GM21390 (cell line): ENCODE results near the gene MUTYH.

Experiments
- ATAC-seq: cut with Tn5 transposase; IDR thresholded peaks from one replicate; pipeline ENCODE4 v1.9.1; 2021; ENCODE audit not compliant: unreplicated experiment

MUTYH gene

GRCh38 chr1:45282351-45282750, 57.9 kb downstream of the MUTYH start:
- ATAC-seq: no peak
